SKM-1 (cell line): ENCODE measurements around the gene MTO1.
"Not testable (repeated sequence)": the region's sequence is repeated elsewhere in the genome, so short reads cannot be mapped to it uniquely, and the experiment has no call there.

Source experiments
- DNase-seq: peaks from one replicate; lab custom pipeline; 2025; ENCODE audit not compliant: unreplicated experiment; lab: John Stamatoyannopoulos, UW

Gene MTO1, protein sequence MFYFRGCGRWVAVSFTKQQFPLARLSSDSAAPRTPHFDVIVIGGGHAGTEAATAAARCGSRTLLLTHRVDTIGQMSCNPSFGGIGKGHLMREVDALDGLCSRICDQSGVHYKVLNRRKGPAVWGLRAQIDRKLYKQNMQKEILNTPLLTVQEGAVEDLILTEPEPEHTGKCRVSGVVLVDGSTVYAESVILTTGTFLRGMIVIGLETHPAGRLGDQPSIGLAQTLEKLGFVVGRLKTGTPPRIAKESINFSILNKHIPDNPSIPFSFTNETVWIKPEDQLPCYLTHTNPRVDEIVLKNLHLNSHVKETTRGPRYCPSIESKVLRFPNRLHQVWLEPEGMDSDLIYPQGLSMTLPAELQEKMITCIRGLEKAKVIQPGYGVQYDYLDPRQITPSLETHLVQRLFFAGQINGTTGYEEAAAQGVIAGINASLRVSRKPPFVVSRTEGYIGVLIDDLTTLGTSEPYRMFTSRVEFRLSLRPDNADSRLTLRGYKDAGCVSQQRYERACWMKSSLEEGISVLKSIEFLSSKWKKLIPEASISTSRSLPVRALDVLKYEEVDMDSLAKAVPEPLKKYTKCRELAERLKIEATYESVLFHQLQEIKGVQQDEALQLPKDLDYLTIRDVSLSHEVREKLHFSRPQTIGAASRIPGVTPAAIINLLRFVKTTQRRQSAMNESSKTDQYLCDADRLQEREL

DNA sequence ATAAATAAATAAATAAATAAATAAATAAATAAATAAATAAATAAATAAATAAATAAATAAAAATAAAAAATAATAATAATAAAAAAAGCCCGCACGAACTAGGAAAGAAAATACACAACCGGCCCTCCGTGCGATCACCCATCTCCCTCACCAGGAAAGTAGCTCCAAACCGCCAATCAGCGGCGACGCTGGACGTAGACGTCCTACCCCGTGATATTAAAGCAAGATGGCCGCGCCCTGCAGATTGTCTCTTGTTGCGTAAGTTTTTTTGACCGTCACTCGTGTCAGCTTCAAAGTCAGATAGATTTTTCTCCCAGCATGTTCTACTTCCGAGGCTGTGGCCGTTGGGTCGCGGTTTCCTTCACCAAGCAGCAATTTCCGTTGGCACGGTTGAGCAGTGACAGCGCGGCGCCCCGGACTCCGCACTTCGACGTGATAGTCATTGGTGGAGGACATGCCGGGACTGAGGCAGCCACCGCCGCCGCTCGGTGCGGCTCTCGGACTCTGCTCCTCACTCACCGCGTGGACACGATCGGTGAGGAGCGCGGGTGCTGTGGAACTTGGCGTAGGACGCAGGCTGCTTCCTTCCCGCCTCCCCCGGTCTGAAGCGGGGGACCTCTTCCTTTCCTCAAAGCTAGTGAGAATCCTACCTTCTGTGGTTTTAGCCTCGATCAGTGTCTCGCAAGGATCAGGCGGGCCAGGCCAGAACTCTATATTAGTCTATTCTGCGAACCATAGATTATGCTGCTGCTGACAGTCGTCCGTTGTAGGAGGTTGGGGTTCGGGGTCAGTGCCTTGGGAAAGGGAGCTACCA, at the start of gene MTO1:
Gene MTO1 (plus strand): TSS at position 201 of the 814 bp plus-strand sequence. CDS start 118 bp downstream, at position 319.
- peak; percentile 95 for DNase-seq

DNA sequence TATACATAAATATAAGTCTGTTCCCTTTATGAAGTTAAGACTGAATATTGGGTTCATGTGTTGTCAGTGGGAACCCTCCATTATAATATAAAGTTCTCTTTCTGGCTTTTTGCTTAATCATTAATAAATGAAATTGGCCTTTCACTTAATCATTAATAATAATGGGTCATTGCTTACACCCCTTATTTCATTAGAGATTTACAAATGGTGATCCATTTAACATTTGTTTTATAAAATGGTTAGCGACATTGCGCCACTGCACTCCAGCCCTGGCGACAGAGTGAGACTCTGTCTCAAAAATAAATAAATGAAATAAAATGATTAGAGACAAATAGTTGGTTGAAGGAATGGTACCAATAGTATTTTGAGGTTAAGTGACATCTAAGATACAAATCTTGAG, 48.4 kb upstream of the MTO1 start:
- DNase-seq = no peak

DNA sequence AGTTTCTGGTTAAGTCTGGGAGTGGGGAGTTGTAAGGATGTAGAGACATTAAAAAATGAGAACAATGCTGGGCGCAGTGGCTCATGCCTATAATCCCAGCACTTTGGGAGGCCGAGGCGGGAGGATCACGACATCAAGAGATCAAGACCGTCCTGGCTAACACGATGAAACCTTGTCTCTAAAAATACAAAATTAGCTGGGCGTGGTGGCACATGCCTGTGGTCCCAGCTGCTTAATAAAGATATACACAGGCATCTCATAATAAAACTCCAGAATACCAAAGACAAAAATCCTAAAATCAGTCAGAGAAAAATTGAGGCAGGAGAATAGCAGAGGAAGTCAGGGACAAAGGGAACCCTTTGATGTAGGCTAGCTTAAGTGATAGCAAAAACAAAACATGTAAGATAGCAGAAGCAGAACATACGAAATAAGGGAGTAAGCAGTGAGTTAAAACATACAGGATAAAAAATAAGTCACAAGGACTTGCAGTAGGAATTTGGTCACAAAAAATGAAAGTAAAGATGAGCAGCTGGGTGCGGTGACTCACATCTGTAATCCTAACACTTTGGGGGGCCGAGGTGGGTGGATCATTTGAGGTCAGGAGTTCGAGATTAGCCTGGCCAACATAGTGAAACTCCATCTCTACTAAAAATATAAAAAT, 43.3 kb upstream of the MTO1 start:
- DNase-seq = no peak

DNA sequence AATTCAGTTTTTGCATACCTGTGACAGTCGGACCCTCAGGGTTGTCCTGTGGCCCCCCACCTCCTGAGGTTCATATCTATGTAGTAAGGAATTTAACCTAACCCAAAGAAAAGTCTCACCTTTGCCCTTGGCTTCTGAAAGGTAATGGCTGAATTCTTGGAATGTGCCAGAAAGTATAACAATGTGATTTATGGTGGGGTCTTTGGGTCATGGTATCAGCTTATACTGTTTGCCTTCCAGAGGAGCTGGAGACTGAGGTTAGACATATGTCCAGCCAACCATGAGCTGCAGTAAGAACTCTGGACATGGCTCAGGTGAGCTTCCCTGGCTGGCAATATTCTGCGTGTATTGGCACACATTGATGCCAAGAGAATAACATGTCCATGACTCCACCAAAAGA, 40.0 kb upstream of the MTO1 start:
- DNase-seq = no peak

DNA sequence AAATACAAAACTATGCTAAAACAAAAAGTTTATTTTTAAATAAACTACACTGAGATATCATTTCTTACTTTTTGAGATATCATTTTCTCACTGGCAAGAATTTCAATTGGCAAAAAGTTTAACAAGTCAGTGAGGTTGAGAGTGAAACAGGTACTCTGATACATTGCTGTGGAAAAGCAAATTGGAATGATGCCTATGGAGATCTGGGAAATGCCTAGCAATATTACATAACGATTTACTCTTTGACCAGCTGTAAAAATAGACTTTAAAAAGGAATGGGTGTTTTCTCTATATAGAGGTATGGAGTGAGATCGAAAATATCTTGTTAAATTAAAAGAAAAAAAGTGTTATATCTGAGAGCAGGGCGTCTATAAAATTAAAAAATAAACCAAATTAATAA, 26.3 kb upstream of the MTO1 start:
- DNase-seq = no peak

DNA sequence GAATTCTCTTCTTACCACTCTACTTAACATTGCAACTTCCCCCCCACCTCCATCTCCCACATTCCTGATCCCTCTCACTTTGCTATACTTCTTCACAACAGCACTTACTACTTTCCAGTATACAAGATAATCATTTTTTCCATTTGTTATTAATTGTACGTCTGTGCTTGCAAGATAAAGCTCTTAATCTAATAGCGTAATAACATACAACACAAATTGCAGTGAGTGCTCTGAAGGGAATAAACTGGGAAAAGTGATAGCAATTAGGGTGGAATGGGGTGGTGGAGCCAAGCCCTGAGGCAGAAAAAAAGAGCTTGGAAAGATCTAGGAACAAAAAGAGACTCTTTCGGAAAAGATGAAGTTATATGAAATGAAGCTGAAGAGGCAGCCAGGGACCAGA, 18.0 kb upstream of the MTO1 start:
- no peak for DNase-seq

DNA sequence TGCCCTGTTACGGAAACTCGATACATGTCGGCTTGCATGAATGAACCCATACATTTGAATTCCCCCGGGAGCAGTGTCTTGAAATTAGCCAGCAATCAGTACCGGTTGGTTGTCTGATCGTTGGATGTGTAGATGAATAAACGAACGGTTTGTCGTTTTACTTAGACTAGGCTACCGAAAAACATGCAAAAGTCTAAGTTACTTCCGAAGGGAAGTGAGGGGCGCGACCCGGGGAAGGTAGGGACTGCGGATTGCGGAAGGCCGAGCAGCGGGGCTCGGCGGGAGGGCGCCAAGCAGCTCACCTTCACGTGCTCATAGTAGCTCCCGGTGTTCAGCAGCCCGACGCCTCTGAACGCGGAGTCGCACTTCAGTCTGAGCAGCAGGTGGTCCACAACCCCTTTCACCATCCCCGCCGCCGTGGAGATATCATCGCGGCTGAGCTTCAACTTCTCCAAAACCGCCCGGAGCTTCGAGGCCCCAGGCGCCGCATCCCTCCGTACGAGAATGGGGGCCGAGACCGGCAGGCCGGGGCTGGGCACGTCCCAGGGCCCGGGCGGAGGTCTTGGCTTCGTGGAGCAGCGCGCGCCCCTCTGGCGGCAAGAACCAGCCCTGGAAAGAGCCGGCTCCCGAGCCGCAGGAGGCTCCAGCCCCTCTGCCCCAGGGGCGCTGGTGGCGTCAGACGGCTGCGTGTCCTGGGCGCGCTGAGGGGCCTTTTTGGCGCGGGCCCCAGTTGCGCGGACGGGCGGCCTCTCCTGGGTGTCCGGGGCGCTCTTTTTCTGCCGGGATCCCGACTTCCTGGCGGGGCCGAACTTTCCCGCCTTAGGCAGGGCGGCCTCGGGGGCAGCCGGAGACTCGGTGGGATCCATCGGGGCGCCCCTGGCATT, 10.1 kb upstream of the MTO1 start:
- peak; percentile 32 for DNase-seq

DNA sequence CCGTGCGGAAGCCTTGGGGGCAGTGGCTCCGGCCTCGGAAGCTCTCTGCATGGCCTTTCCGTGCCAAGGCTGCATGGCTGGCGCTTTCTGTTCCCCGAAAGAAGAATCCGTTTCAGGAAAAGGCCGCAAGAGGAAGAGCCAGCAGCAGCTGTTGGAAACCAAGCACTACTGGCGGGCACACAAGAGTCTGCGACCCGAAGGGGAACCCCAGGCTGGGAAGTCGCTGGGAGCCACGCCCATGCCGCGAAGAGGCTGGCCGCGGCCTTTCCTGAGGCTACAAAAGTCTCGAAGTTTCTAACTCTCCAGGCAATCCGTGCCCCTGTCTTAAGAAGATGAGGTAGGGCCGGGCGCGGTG, 9.5 kb upstream of the MTO1 start, which contains the start of gene CGAS:
Gene CGAS (minus strand): TSS at position 191 of the 355 bp plus-strand sequence. CDS start 116 bp downstream, at position 75.
- DNase-seq = peak; percentile 73

DNA sequence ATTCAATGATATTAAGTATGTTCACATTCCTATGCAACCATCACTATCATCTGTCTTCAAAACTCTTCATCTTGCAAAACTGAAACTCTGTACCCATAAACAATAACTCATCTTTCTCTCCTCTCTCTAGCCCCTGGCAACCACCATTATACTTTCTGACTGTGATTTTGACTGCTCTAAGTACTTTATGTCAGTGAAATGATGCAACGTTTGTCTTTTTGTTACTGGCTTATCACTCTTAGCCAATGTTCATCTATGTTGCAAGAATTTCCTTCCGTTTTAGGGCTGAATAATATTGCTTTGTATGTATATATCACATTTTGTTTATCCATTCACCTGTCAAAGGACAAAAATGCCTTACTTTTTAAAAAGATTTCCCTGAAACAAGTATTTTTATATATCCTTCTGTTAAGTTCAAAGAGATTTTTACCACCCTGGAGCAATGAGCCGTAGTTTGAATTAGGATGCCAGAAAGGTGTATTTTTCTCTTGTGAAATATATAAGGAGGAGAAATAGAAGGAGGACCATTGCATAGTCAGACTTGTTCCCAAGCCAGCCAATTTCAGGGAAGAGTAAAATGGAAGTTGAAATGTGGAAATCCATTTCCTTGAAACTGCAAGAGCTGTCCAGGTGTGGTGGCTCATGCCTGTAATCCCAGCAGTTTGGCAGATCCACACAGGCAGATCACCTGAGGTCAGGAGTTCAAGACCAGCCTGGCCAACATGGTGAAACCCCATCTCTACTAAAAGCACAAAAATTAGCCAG, 5.5 kb upstream of the MTO1 start:
- DNase-seq = peak; percentile 90

DNA sequence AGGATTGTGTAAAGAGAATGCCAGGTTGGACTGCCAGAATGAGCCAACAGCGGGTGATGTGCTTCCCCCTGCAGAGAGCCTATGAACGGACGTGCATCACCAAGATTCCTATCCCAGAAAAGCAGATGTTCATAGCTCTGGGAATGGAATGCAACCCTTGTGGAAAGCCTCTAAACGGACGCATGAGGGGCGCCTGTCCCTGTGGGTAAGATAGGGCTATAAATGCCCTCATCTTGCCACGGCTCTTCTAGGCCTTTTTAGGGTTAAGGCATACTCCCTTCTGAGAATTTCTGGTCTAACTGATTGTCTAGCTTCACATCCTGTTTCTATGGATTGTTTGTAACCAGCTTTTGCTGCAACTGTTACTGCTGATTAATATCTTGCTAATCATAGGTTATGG, 2.1 kb upstream of the MTO1 start:
- not testable (repeated sequence) for DNase-seq

DNA sequence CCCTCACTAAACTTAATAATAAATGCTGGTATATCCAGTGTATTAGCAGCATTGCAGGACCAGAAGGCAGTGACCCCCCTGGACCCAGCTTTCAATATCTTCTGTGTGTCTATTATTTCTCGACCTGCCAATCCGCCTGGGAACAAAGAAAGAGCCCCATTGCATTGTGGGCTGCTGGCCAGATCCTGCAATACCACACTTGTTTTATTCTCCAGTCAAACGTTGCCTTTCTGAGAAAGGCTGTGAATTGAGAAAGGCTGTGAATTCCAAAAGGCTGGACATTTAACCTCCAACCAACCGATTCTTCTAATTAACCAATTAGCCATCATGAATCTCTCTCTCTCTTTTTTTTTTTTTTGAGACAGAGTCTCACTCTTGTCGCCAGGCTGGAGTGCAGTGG, 1.5 kb upstream of the MTO1 start:
- no peak for DNase-seq

DNA sequence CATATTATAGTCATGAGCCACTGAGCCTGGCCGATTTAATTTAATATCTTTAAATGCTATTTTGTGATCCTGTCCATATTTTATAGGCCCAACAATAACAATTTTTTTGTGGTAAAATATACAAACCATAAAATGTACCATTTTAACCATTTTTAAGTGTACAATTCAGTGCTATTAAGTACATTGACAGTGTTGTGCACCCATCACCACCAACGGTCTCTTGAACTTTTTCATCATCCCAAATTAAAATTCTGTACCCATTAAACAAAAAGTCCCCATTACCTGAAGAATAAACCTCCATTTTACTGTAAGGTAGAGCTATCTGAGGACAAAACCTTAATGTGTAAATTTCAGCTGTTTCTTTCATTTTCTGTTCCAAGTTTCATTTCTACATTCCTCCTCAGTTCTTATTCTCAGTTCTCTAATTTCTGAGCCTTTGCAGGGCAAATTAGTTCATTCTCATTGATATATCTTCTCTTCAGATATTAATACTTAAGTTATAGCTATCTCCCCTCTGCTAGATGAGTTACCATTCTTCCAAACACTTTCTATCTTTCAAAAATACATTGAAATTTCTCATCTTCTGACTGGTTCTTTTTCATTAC, 10.3 kb downstream of the MTO1 start:
- DNase-seq = no peak

DNA sequence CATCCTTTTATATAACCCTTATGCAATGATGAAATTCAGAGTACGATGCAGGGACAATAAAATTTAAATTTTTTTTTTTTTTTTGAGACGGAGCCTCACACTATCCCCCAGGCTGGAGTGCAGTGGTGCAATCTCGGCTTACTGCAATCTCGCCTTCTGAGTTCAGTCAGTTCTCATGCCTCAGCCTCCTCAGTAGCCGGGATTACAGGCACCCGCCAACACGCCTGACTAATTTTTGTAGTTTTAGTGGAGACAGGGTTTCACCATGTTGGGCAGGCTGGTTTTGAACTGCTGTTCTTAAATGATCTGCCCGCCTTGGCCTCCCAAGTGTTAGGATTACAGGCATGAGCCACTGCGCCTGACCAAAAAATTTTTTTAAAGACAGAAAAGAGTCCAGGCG, 15.2 kb downstream of the MTO1 start:
- DNase-seq = no peak

DNA sequence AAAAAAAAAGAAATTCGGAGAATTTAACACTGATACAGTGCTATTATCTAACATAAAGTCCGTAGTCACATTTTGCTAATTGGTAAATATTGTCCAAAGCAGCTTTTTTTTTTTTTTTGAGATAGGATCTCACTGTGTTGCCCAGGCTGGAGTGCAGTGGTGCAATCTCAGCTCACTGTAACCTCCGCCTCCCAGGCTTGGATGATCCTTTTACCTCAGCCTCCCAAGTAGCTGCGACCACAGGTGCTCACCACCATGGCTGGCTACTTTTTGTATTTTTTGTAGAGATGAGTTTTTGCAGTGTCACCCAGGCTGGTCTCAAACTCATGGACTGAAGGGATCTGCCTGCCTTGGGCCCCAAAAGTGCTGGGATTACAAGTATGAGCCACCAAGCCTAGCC, 15.9 kb downstream of the MTO1 start:
- no peak for DNase-seq

DNA sequence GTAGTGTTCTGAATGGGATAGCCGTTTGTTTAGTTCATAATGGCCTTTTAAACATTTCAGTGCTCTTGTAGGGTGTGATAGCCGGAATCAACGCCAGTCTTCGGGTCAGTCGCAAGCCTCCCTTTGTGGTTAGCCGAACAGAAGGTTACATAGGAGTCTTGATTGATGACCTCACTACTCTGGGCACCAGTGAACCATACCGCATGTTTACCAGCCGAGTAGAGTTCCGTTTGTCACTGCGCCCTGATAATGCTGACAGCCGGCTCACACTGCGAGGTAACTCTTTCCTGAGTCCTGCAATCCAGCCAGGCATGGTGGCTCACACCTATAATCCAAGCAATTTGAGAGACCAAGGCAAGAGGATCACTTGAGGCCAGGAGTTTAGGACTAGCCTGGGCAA, 20.4 kb downstream of the MTO1 start:
- no peak for DNase-seq

DNA sequence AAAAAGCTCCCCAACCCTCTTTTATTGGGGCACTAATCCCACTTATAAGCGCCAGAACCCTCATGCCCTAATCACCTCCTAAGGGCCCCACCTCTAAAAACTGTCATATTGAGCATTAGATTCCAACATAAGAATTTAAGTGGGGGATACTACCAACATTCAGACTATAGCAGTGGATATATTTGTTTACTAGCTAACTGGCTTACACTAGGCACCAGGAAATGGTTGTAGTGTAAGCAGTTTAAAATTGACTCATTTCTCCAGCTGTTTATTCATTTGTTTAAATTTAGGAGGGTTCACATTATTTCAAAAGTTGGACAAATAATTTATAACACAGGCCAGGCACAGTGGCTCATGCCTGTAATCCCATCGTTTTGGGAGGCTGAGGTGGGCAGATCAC, 22.9 kb downstream of the MTO1 start:
- no peak for DNase-seq

DNA sequence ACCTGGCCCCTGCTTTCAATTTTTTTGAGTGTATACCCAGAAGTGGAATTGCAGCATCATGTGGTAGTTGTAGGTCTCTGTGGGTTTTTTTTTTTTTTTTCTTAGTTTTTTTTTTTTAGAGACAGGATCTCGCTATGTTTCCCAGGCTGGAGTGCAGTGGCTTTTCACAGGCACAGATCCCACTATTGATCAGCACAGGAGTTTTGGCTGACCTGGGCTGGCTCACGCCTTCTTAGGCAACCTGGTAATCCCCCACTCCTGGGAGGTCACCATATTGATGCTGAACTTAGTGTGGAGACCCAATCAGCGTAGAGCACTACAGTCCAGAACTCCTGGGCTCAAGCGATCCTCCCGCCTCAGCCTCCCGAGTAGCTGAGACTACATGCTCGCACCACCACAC, 25.9 kb downstream of the MTO1 start:
- DNase-seq = no peak

DNA sequence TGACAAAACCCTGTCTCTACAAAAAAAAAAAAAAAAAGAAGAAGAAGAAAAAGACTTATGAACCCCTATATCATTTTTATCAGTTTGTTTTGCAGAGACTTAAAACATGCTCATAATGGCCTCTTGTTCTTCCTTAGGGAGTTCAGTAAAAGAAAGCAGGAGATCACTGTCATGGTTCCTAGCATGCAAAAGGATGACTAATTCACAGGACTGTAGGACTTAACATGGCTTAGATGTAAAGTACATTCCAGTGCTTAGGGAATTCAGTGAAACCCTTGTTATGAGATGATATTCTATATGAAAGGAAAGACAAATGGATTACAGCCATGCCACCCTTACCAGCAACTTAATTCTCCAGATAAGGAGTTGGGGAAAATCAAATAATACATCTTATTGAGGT, 29.8 kb downstream of the MTO1 start:
- no peak for DNase-seq

DNA sequence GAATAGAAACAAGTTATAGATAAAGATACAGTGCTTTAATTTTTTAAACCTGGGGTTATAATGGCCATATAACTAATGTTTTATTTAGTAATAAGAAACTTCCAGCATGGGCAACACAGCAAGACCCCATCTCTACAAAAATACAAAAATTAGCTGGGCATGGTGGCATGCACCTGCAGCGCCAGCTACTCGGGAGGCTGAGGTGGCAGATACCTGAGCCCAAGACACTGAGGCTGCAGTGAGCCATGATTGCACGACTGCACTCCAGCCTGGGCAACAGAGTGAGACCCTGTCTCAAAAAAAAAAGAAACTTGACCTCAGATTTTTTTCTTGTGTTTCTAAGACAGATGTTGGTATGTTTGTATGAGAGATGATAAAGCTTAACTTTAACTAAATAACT, 36.4 kb downstream of the MTO1 start:
- no peak for DNase-seq
